ENCODE data around the gene NAV2.

NAV2 gene

GRCh38 chr11:20159466-20160381 is 447.1 kb downstream of the NAV2 start:
- in situ Hi-C loops (cut with HindIII; ENCODE audit: low pct_ligation_motif_present, low sequenced_read_pairs), result no loop called here
- no peak for DNase-seq
- H3K4me3 ChIP-seq (ENCODE audit: low read depth, low read length), result no peak overlapping the region
- H3K27ac ChIP-seq, result no peak overlapping the region
- no peaks in the 10 kb centered on the region for H3K36me3 ChIP-seq (replicated peaks)
- TF ChIP-seq CTCF (IDR thresholded peaks at IDR 0.05; ENCODE audit: low read depth, low read length, missing control alignments), result no peak
- H3K27me3 ChIP-seq (replicated peaks), result peaks cover 87% of the 10 kb centered on the region

DNA sequence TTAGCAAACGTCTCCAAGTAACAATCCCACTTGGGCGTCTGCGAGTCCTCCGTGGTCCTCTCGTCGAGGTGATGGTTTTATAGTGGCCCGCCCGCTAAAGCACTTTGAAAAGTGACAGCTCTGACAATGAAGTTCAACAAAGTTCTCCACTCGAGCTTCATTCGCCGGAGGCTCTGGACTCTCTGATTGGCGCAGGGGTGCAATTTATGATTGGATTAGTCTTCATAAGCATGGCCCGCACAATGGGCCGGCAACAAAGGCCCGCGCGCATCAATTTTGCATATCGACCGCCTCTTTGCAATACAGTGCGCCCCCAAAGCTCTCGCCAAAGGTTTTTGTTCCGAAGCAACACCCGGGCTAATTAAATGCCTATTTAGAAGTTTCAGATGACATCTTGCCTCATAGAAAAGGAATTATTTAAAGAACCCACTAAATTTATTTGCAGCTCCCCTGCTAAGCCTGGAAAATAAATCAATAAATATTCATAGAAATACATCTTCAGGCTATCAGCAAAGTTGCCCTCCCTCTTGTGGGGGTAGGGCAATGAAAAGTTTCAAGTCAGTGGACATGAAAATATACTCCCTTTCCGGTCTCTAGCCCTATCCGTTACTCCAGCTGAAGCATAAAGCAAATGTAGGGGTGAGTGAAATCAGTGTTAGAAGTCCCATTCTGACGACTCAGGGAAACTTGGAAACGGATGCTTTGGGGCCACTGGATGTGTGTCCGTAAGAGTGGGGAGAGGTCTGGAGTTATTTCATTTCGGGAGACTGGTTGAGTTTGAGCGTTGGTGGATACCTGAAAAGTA is 448.0 kb downstream of the NAV2 start, which contains the start of gene DBX1:
Gene DBX1, minus strand, starts transcription at position 51 of the 805 bp plus-strand sequence. CDS start 151 bp downstream, outside the sequence.
- TF ChIP-seq CTCF (IDR thresholded peaks at IDR 0.05; ENCODE audit: low read depth, low read length, missing control alignments), result no peak
- Histone ChIP-seq H3K4me3 (ENCODE audit: low read depth, low read length) (no peak within 1 kb of the TSS), H3K27me3 (replicated peaks) (peaks cover 89% of the 10 kb centered on the region), H3K36me3 (replicated peaks) (no peaks in the 10 kb centered on the region), H3K27ac (no peak within 1 kb of the TSS)
- DNase-seq, result no peak
- in situ Hi-C loops (cut with HindIII; ENCODE audit: low pct_ligation_motif_present, low sequenced_read_pairs), result no loop called here

DNA sequence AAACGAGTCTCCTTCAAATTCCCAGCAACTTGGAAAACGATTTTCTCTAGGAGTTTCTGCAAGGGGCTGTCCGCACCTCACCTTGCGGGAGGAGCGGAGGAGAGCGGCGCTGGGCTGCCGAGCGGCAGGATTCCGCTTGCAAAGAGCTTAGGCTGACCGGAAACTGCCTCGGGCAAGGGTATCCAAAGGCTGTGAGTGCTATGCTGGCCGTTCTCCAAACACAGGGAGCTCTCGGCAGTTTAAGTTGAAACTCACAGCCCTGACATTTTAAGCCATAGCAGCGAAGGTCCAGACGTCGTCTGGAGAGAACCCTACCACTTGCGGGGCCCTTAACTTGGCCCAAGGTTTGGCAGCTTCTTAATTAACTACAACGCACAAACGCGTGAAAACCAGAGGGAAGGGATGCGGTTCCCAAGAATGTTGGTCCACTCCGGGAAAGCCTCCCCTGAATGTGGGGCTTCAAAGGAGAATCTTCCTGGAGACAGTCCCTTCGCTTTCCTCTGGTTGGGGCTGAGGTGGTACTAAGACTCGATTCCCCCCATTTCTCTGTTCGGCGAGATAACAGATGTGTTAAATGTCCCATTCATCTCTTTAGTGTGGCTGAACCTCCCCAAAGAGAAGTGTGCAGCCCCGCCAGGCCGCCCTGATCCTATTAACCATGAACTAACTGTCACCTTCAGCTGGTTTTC is 448.7 kb downstream of the NAV2 start:
- Histone ChIP-seq H3K27me3 (replicated peaks) (peaks cover 81% of the 10 kb centered on the region), H3K36me3 (replicated peaks) (no peaks in the 10 kb centered on the region), H3K4me3 (ENCODE audit: low read depth, low read length) (no peak overlapping the region), H3K27ac (no peak overlapping the region)
- TF ChIP-seq CTCF (IDR thresholded peaks at IDR 0.05; ENCODE audit: low read depth, low read length, missing control alignments), result no peak
- in situ Hi-C loops (cut with HindIII; ENCODE audit: low pct_ligation_motif_present, low sequenced_read_pairs), result no loop called here
- DNase-seq, result no peak

DNA sequence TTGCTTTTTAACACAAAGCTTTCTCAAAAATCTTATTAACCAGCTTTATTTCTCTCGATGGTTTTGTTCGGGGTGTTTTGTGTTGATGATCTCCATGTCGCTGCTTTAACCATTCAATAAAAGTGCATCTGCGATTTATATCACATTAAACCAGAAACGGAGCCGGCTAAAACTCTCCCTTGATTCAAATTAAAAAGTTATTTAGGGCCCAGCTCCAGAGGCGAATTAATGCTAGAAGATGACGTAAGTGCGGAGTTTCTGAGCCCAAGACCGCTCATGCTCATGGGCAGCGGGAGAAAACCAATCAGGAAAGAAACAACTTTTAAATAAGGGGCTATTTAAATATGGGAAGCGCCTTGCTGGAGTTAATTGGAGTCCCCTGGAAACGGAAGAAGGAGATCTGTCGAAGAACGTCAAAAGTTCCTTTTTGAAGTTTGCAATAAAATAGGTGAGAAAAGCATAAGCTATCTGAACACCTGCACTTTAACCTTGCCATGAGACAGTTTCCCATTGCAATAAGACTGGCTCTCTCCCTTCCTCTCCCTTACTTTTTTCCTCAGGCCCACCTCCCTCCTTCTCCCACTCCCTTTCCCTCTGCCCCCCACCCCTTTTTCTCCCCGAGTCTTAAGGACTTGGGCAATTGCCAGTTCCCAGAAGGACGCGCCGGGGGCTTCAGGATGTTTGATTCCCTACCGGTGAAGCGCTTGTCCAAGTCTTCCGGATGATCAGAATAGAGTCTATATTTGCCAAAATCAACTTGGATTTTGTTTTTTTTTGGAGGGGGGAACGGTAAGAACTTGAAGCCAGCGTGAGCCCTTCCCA is 449.5 kb downstream of the NAV2 start:
- TF ChIP-seq CTCF (IDR thresholded peaks at IDR 0.05; ENCODE audit: low read depth, low read length, missing control alignments), result no peak
- in situ Hi-C loops (cut with HindIII; ENCODE audit: low pct_ligation_motif_present, low sequenced_read_pairs), result no loop called here
- Histone ChIP-seq H3K27ac (no peak overlapping the region), H3K36me3 (replicated peaks) (no peaks in the 10 kb centered on the region), H3K4me3 (ENCODE audit: low read depth, low read length) (no peak overlapping the region), H3K27me3 (replicated peaks) (peaks cover 78% of the 10 kb centered on the region)
- DNase-seq, result no peak
